Measurements from ENCODE around the gene LRRC75A.
A peak's percentile ranks its signal among the peaks of the same experiment; 100 is the strongest.
"Not testable (repeated sequence)": the region's sequence is repeated elsewhere in the genome, so short reads cannot be mapped to it uniquely, and the experiment has no call there.

Gene LRRC75A

GRCh38 chr17:16491703-16492612, at the start of gene LRRC75A:
LRRC75A (minus strand) TSS chr17:16492193; CDS start chr17:16491990, 203 bp downstream.
- DNase-seq (ENCODE audit: low read depth in 2 of 2) = peak; percentile 30 to 38

- DNase-seq (ENCODE audit: low read depth in 2 of 2) = no peak
These were observed 45.1 kb upstream of the LRRC75A start for GRCh38 chr17:16537130-16537458.

- DNase-seq (ENCODE audit: low read depth in 2 of 2) = no peak
These were observed 42.2 kb upstream of the LRRC75A start for GRCh38 chr17:16534236-16534635.

- no peak for DNase-seq (ENCODE audit: low read depth in 2 of 2)
These were observed 37.9 kb upstream of the LRRC75A start for GRCh38 chr17:16529906-16530305.

- no peak for DNase-seq (ENCODE audit: low read depth in 2 of 2)
These were observed 35.3 kb upstream of the LRRC75A start for GRCh38 chr17:16527298-16527697.

GRCh38 chr17:16525556-16525955, 33.6 kb upstream of the LRRC75A start:
- not testable (repeated sequence) for DNase-seq (ENCODE audit: low read depth in 2 of 2)

GRCh38 chr17:16521070-16521727, 29.2 kb upstream of the LRRC75A start:
- DNase-seq (ENCODE audit: low read depth in 2 of 2) = peak; percentile 27 to 49

GRCh38 chr17:16519021-16519420, 27.0 kb upstream of the LRRC75A start:
- no peak for DNase-seq (ENCODE audit: low read depth in 2 of 2)

GRCh38 chr17:16517477-16517876, 25.5 kb upstream of the LRRC75A start:
- DNase-seq (ENCODE audit: low read depth in 2 of 2) = no peak

- no peak for DNase-seq (ENCODE audit: low read depth in 2 of 2)
These were observed 24.6 kb upstream of the LRRC75A start for GRCh38 chr17:16516594-16517051.

GRCh38 chr17:16515933-16516332, 23.9 kb upstream of the LRRC75A start:
- DNase-seq (ENCODE audit: low read depth in 2 of 2) = no peak

- DNase-seq (ENCODE audit: low read depth in 2 of 2) = no peak
These were observed 21.9 kb upstream of the LRRC75A start for GRCh38 chr17:16513873-16514272.

GRCh38 chr17:16512011-16512410, 20.0 kb upstream of the LRRC75A start:
- no peak for DNase-seq (ENCODE audit: low read depth in 2 of 2)

GRCh38 chr17:16511593-16511992, 19.6 kb upstream of the LRRC75A start:
- no peak for DNase-seq (ENCODE audit: low read depth in 2 of 2)

GRCh38 chr17:16507918-16508533, 16.0 kb upstream of the LRRC75A start:
- DNase-seq (ENCODE audit: low read depth in 2 of 2) = no peak

GRCh38 chr17:16506188-16506587, 14.2 kb upstream of the LRRC75A start:
- no peak for DNase-seq (ENCODE audit: low read depth in 2 of 2)

- no peak for DNase-seq (ENCODE audit: low read depth in 2 of 2)
These were observed 13.0 kb upstream of the LRRC75A start for GRCh38 chr17:16504984-16505383.

- no peak for DNase-seq (ENCODE audit: low read depth in 2 of 2)
These were observed 5.0 kb upstream of the LRRC75A start for GRCh38 chr17:16496820-16497489.

- DNase-seq (ENCODE audit: low read depth in 2 of 2) = no peak
These were observed 4.2 kb upstream of the LRRC75A start for GRCh38 chr17:16495980-16496819.

- no peak for DNase-seq (ENCODE audit: low read depth in 2 of 2)
These were observed 3.6 kb upstream of the LRRC75A start for GRCh38 chr17:16495561-16495960.

- no peak for DNase-seq (ENCODE audit: low read depth in 2 of 2)
These were observed 2.1 kb upstream of the LRRC75A start for GRCh38 chr17:16494059-16494458.

Measured in activated CD4-positive, alpha-beta T cell treated with anti-CD3 and anti-CD28 coated beads for 24 hours (primary cell).